Ishikawa (cell line): Measurements from ENCODE around the gene ANK3.

ENCODE experiments used
- CEBPB ChIP-seq: IDR thresholded peaks from 2 replicates; pipeline ENCODE4 v1.6.1; 2012
- FOXM1 ChIP-seq: IDR thresholded peaks from 2 replicates; pipeline ENCODE4 v1.6.1; 2012; ENCODE audit warnings: low read depth, borderline replicate concordance
- MAX ChIP-seq: IDR thresholded peaks from 2 replicates; pipeline ENCODE4 v1.6.1; 2012
- RAD21 ChIP-seq: IDR thresholded peaks from 2 replicates; pipeline ENCODE4 v1.6.1; 2012; ENCODE audit warnings: low read depth
- REST ChIP-seq: IDR thresholded peaks from 2 replicates; pipeline ENCODE4 v1.6.1; 2012; ENCODE audit warnings: low read depth, mild to moderate bottlenecking
- TAF1 ChIP-seq: IDR thresholded peaks from 2 replicates; pipeline ENCODE4 v1.6.1; 2012; ENCODE audit warnings: low read depth, mild to moderate bottlenecking
- TCF12 ChIP-seq: IDR thresholded peaks from 2 replicates; pipeline ENCODE4 v1.6.1; 2012; ENCODE audit warnings: low read depth
- TEAD4 ChIP-seq: IDR thresholded peaks from 2 replicates; pipeline ENCODE4 v1.6.1; 2012
- USF1 ChIP-seq: IDR thresholded peaks from 2 replicates; pipeline ENCODE4 v1.6.1; 2012
- YY1 ChIP-seq: IDR thresholded peaks from 2 replicates; pipeline ENCODE4 v1.6.1; 2012; ENCODE audit warnings: low read depth

- TF ChIP-seq USF1 (no peak), TAF1 (no peak), RAD21 (no peak), YY1 (no peak), FOXM1 (no peak), REST (no peak), MAX (no peak), CEBPB (no peak), TEAD4 (no peak), TCF12 (no peak)
Observed at GRCh38 chr10:60234551-60234950, 155.1 kb downstream of the ANK3 start.
